ENCODE results near the gene TIGAR.

DNA sequence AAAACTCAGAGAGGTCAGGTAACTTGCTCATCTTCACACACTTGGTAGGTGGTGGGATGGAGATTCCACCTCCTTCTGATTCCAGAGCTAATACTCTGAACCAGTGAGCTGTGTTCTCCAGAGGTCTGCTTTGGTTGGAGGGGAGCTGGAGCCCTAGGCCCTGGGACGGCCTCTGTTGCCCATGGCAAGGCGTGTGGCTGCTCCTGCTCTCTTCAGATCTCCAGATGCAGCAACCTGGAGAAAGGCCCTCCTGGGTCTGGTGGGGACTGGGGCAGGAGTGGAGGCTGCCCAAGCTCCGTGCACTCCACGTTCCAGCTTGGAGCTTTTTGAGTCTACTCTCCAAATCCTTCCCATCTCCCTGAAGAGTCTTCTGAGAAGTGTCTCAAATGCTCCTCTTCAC is 36.7 kb upstream of the TIGAR start:
- TF ChIP-seq, protein P1, sequence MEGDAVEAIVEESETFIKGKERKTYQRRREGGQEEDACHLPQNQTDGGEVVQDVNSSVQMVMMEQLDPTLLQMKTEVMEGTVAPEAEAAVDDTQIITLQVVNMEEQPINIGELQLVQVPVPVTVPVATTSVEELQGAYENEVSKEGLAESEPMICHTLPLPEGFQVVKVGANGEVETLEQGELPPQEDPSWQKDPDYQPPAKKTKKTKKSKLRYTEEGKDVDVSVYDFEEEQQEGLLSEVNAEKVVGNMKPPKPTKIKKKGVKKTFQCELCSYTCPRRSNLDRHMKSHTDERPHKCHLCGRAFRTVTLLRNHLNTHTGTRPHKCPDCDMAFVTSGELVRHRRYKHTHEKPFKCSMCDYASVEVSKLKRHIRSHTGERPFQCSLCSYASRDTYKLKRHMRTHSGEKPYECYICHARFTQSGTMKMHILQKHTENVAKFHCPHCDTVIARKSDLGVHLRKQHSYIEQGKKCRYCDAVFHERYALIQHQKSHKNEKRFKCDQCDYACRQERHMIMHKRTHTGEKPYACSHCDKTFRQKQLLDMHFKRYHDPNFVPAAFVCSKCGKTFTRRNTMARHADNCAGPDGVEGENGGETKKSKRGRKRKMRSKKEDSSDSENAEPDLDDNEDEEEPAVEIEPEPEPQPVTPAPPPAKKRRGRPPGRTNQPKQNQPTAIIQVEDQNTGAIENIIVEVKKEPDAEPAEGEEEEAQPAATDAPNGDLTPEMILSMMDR (conservative IDR thresholded peaks at IDR 0.05; ENCODE audit: low read depth, low read length) = no peak
- TF ChIP-seq EZH2 (IDR thresholded peaks at IDR 0.05; ENCODE audit: low read length, unreplicated experiment) = no peak
- TF ChIP-seq EZH2phosphoT487 (IDR thresholded peaks at IDR 0.05; ENCODE audit: borderline replicate concordance, low read length) = no peak

All from PC-3 (cell line).